Endodermal cell (in vitro differentiated cells): ENCODE data around the gene TLE1. TPM values are rescaled to one million over a fixed set of nuclear protein-coding genes. Genes with fewer than 3 reads are reported as not detected.

Source experiments
- DNase-seq: peaks from one replicate; pipeline ENCODE4 v3.0.0-alpha.2; 2017
- H3K27ac ChIP-seq: 2 replicates; pipeline ENCODE4 v1.5.1; 2013; ENCODE audit warnings: mild to moderate bottlenecking, low read depth, low read length, moderate library complexity
- H3K27me3 ChIP-seq: 2 replicates; pipeline ENCODE4 v1.6.1; 2013; ENCODE audit warnings: mild to moderate bottlenecking, low read length, moderate library complexity; ENCODE audit not compliant: insufficient read depth, control insufficient read depth, poor library complexity, severe bottlenecking
- H3K36me3 ChIP-seq: 2 replicates; pipeline ENCODE4 v1.7.0; 2013; ENCODE audit warnings: mild to moderate bottlenecking, low read length, moderate library complexity; ENCODE audit not compliant: control insufficient read depth, insufficient read depth
- H3K4me1 ChIP-seq: one replicate; pipeline ENCODE4 v1.7.0; 2013; ENCODE audit warnings: low read length; ENCODE audit not compliant: control insufficient read depth, insufficient read depth
- H3K4me3 ChIP-seq: 2 replicates; pipeline ENCODE4 v1.5.1; 2013; ENCODE audit warnings: mild to moderate bottlenecking, low read length, moderate library complexity
- H3K9ac ChIP-seq: 2 replicates; pipeline ENCODE4 v1.6.1; 2013; ENCODE audit warnings: mild to moderate bottlenecking, low read length, moderate library complexity; ENCODE audit not compliant: poor library complexity, severe bottlenecking; ENCODE audit errors: extremely low read depth
- H3K9me3 ChIP-seq: 2 replicates; pipeline ENCODE4 v1.6.1; 2013; ENCODE audit warnings: mild to moderate bottlenecking, low read length, moderate library complexity; ENCODE audit not compliant: control insufficient read depth
- H3K27ac Mint-ChIP-seq: 2 replicates; pipeline ENCODE4 v1.8.0; 2020; ENCODE audit warnings: mixed read lengths
- H3K27me3 Mint-ChIP-seq: 2 replicates; pipeline ENCODE4 v1.8.0; 2021; ENCODE audit warnings: mild to moderate bottlenecking, mixed read lengths; ENCODE audit not compliant: insufficient read depth
- H3K36me3 Mint-ChIP-seq: 2 replicates; pipeline ENCODE4 v1.8.0; 2020; ENCODE audit warnings: low read depth, mixed read lengths
- H3K4me1 Mint-ChIP-seq: 2 replicates; pipeline ENCODE4 v1.8.0; 2020; ENCODE audit warnings: mixed read lengths
- H3K4me3 Mint-ChIP-seq: 2 replicates; pipeline ENCODE4 v1.8.0; 2020; ENCODE audit warnings: mild to moderate bottlenecking, moderate library complexity, mixed read lengths
- H3K9me3 Mint-ChIP-seq: 2 replicates; pipeline ENCODE4 v1.8.0; 2020; ENCODE audit warnings: mild to moderate bottlenecking, mixed read lengths
- CTCF ChIP-seq: fragments of 200-600 bp; sonication (generic); conservative IDR thresholded peaks from 2 replicates; pipeline ENCODE4 v1.5.0; 2021; ENCODE audit warnings: antibody characterized with exemption, mild to moderate bottlenecking
- WGBS, 2 experiments: methylation state at CpG; one replicate each; pipeline versions ENCODE4 v1.1.5 to v1.1.7; 2013; ENCODE audit warnings: missing lambda C conversion rate in 2 of 2, mixed read lengths in 1 of 2; ENCODE audit not compliant: insufficient coverage in 1 of 2, insufficient read length in 1 of 2; 5-methylcytosine and 5-hydroxymethylcytosine counted together
- total RNA-seq, 2 donors: library from RNA; stranded (reverse); fragmentation: NEBNext Ultra II Directional in 1 of 2; extraction: Animal tissue kit (Norgen Biotek cat#: 25700) in 1 of 2; gene quantifications; 2 replicates in 1 of 2; 3 replicates in 1 of 2; pipeline ENCODE4 v1.2.1, GENCODE V29; 2021

The TLE1 gene
- total RNA-seq, 2 donors from 2014 or later = 49.7 to 73.5 TPM

GRCh38 chr9:81578606-81579005 is 110.7 kb downstream of the TLE1 start:
- no peaks in the 10 kb centered on the region for H3K9me3 Mint-ChIP-seq
- no peak for TF ChIP-seq CTCF
- no peaks in the 10 kb centered on the region for H3K27me3 Mint-ChIP-seq
- Histone ChIP-seq H3K27me3 (no peaks in the 10 kb centered on the region), H3K36me3 (peaks cover 53% of the 10 kb centered on the region), H3K4me3 (no peak overlapping the region), H3K27ac (no peak overlapping the region), H3K9ac (no peak overlapping the region), H3K9me3 (no peaks in the 10 kb centered on the region), H3K4me1 (peaks cover 5% of the 10 kb centered on the region)
- peaks cover 15% of the 10 kb centered on the region for H3K4me1 Mint-ChIP-seq
- H3K4me3 Mint-ChIP-seq = no peak overlapping the region
- H3K36me3 Mint-ChIP-seq = peaks cover 30% of the 10 kb centered on the region
- H3K27ac Mint-ChIP-seq = no peak overlapping the region
- no peak for DNase-seq

- Mint-ChIP-seq H3K4me1 (peaks cover 11% of the 10 kb centered on the region), H3K27me3 (no peaks in the 10 kb centered on the region), H3K27ac (no peak overlapping the region), H3K36me3 (peaks cover 10% of the 10 kb centered on the region), H3K9me3 (no peaks in the 10 kb centered on the region), H3K4me3 (no peak overlapping the region)
- WGBS, 2 experiments = 78 to 100% methylated on average over 1 to 2 of the region's 2 CpGs
- H3K9me3 ChIP-seq = no peaks in the 10 kb centered on the region
- no peaks in the 10 kb centered on the region for H3K27me3 ChIP-seq
- no peak overlapping the region for H3K9ac ChIP-seq
- no peak overlapping the region for H3K4me3 ChIP-seq
- no peak overlapping the region for H3K27ac ChIP-seq
- TF ChIP-seq CTCF = no peak
- DNase-seq = no peak
- H3K36me3 ChIP-seq = peaks cover 36% of the 10 kb centered on the region
- peaks cover 4% of the 10 kb centered on the region for H3K4me1 ChIP-seq
These were observed 113.4 kb downstream of the TLE1 start for GRCh38 chr9:81575956-81576355.

GRCh38 chr9:81574405-81574804 is 114.9 kb downstream of the TLE1 start:
- no peak for TF ChIP-seq CTCF
- 63% methylated on average over 2 of the region's 2 CpGs; no CpG with 5 or more reads in 1 of the 2 experiments for WGBS, 2 experiments
- no peaks in the 10 kb centered on the region for H3K27me3 Mint-ChIP-seq

More at GRCh38 chr9:81574405-81574804, 114.9 kb downstream of the TLE1 start:
- Mint-ChIP-seq H3K9me3 (no peaks in the 10 kb centered on the region), H3K27ac (no peak overlapping the region), H3K4me3 (no peak overlapping the region), H3K4me1 (peaks cover 11% of the 10 kb centered on the region), H3K36me3 (peaks cover 7% of the 10 kb centered on the region)
- peak overlapping the region; percentile 75 for H3K27ac ChIP-seq
- H3K9me3 ChIP-seq = no peaks in the 10 kb centered on the region
- no peak for DNase-seq
- H3K4me3 ChIP-seq = no peak overlapping the region
- H3K27me3 ChIP-seq = no peaks in the 10 kb centered on the region
- H3K9ac ChIP-seq = no peak overlapping the region
- peaks cover 26% of the 10 kb centered on the region for H3K36me3 ChIP-seq
- H3K4me1 ChIP-seq = peaks cover 4% of the 10 kb centered on the region
